Suprapubic skin (tissue), 4 donors: Measurements from ENCODE around the gene ALKBH8.

Source experiments
- POLR2A ChIP-seq, 2 donors: fragments of 450-650 bp; IDR thresholded peaks; one replicate each; pipeline ENCODE4 v1.6.1; 2017; ENCODE audit warnings: antibody characterized with exemption in 2 of 2, mild to moderate bottlenecking in 2 of 2, moderate library complexity in 2 of 2
- POLR2AphosphoS5 ChIP-seq, 3 donors: sonication (generic); formaldehyde crosslinking; IDR thresholded peaks; one replicate each; pipeline ENCODE4 v1.6.1; 2017; ENCODE audit warnings: antibody characterized with exemption in 3 of 3
- TF ChIP-seq, protein P1 (sequence below), 2 donors: fragments of 200-600 bp in 1 of 2; fragments of 450-650 bp in 1 of 2; sonication (generic) in 1 of 2; IDR thresholded peaks; one replicate each; pipeline ENCODE4 v1.5.1; 2016 to 2019; ENCODE audit warnings: antibody characterized with exemption in 2 of 2, mild to moderate bottlenecking in 1 of 2, moderate library complexity in 1 of 2

DNA sequence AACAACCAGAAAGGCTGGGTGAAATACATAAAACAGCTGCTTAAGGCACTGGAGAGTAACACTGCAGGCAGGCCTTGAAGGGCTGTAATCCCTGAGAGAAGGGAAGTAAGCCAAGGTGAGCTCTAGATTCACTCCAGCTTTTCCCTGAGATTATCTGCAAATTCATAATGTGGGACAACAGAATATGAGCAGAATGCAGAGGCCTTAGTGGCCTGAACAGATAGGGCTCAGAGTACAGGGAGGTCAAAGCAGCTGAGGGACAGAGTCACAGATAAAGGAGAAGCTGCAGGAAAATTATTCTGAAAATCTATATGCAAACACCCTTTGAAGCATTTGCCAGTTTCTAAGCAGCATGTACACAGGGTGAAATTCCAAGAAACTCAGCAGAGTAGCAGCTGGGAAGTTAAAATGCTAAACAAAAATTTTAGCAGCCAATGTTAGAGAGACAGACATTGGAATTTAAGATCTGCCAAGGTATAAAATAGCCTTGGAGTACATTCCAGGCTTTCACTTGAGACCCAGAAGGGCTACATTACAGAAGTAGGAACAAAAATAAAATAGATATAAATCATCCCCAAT, 59.8 kb downstream of the ALKBH8 start:
- TF ChIP-seq POLR2AphosphoS5 (IDR thresholded peaks at IDR 0.05) (no peak), POLR2A (IDR thresholded peaks at IDR 0.05) (no peak)
- TF ChIP-seq, protein P1, sequence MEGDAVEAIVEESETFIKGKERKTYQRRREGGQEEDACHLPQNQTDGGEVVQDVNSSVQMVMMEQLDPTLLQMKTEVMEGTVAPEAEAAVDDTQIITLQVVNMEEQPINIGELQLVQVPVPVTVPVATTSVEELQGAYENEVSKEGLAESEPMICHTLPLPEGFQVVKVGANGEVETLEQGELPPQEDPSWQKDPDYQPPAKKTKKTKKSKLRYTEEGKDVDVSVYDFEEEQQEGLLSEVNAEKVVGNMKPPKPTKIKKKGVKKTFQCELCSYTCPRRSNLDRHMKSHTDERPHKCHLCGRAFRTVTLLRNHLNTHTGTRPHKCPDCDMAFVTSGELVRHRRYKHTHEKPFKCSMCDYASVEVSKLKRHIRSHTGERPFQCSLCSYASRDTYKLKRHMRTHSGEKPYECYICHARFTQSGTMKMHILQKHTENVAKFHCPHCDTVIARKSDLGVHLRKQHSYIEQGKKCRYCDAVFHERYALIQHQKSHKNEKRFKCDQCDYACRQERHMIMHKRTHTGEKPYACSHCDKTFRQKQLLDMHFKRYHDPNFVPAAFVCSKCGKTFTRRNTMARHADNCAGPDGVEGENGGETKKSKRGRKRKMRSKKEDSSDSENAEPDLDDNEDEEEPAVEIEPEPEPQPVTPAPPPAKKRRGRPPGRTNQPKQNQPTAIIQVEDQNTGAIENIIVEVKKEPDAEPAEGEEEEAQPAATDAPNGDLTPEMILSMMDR (IDR thresholded peaks at IDR 0.05) = no peak
